ENCODE measurements around the gene ZNF497.
A peak's percentile ranks its signal among the peaks of the same experiment; 100 is the strongest.
"Not testable (repeated sequence)": the region's sequence is repeated elsewhere in the genome, so short reads cannot be mapped to it uniquely, and the experiment has no call there.

Gene ZNF497

DNA sequence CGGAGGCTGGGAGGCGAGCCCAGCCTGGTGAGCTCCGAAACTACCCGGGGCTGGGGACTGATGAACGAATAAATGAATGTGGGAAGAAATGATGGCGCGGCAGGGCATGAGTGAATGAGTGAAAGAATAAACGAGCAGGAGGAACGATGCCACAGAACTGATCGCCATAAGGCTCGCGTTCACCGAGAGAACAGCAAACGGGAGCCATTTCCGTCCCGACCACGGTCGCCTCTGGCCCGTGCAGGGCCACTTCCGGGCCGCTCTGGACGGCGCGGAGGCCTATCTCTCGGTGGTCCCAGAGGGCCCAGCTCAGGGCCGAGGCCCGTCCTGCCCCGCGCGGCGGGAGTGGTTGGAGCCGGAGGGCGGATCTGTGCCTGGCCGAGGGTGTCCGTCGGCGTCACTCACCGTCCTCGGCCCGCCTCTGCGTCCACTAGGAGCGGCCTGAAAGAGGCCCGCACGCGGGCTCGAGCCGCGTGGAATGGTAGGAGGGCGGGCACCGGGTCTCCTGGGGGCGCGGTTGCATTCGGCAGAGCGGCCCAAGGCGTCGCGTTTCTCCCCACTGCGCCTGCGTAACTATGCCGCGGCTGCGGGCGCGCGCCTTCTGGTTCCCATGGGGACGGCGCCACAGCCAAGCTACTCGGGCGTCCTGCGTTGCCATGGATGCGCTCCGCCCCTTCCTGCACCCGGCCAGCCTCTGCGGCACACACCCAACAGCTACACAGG, at the start of gene ZNF497:
Gene ZNF497 (minus strand): TSS at position 480 of the 723 bp plus-strand sequence. CDS start 5,116 bp downstream, outside the sequence.
- peak; percentile 94 for DNase-seq (ENCODE audit: low read depth)
- peak within 1 kb of the TSS; percentile 60 for H3K4me3 ChIP-seq (ENCODE audit: control insufficient read depth, low read depth, low read length)
- TF ChIP-seq, protein P1, sequence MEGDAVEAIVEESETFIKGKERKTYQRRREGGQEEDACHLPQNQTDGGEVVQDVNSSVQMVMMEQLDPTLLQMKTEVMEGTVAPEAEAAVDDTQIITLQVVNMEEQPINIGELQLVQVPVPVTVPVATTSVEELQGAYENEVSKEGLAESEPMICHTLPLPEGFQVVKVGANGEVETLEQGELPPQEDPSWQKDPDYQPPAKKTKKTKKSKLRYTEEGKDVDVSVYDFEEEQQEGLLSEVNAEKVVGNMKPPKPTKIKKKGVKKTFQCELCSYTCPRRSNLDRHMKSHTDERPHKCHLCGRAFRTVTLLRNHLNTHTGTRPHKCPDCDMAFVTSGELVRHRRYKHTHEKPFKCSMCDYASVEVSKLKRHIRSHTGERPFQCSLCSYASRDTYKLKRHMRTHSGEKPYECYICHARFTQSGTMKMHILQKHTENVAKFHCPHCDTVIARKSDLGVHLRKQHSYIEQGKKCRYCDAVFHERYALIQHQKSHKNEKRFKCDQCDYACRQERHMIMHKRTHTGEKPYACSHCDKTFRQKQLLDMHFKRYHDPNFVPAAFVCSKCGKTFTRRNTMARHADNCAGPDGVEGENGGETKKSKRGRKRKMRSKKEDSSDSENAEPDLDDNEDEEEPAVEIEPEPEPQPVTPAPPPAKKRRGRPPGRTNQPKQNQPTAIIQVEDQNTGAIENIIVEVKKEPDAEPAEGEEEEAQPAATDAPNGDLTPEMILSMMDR (conservative IDR thresholded peaks at IDR 0.05; ENCODE audit: control insufficient read depth, insufficient read depth, low read depth, low read length), result no peak

DNA sequence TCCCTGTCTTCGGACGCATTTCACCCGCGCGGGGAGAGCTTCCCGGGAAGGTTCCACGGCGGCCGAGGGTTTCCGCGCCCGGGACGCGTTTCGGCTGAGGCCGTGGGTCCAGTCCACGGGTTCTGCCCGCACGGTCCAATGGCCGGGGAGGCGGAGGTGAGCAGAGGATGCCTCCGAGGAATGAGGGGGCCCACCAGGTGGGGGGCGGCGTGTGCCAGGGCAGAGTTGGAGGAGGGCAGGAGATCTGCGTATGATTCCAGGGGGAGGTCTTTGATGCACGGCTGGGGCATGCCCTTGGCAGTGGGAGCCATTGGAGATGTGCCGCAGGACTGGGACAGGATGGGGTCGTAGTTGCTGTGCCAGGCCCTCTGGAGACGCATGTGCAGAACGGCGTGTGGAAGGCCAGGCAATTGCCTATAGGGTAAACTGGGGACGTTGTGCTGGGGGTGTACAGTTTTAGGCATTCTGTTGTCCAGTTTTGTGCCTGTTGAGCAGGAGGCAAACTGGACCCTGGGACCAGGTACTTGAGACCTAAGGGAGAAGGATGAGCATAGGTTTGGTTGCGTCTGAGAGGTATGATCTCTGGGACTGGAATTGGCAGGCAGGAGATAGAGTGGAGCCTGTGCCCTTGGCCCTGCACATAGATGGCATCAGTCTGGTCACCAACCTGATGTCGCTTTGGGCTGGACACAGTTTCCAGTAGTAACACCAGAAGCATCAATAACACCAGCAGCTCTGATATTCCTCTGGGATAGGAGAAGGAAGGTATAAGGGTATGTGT, 46.6 kb upstream of the ZNF497 start:
- peak overlapping the region; percentile 83 for H3K4me3 ChIP-seq (ENCODE audit: control insufficient read depth, low read depth, low read length)
- TF ChIP-seq, protein P1 (conservative IDR thresholded peaks at IDR 0.05; ENCODE audit: control insufficient read depth, insufficient read depth, low read depth, low read length), result no peak
- DNase-seq (ENCODE audit: low read depth), result peak; percentile 35

DNA sequence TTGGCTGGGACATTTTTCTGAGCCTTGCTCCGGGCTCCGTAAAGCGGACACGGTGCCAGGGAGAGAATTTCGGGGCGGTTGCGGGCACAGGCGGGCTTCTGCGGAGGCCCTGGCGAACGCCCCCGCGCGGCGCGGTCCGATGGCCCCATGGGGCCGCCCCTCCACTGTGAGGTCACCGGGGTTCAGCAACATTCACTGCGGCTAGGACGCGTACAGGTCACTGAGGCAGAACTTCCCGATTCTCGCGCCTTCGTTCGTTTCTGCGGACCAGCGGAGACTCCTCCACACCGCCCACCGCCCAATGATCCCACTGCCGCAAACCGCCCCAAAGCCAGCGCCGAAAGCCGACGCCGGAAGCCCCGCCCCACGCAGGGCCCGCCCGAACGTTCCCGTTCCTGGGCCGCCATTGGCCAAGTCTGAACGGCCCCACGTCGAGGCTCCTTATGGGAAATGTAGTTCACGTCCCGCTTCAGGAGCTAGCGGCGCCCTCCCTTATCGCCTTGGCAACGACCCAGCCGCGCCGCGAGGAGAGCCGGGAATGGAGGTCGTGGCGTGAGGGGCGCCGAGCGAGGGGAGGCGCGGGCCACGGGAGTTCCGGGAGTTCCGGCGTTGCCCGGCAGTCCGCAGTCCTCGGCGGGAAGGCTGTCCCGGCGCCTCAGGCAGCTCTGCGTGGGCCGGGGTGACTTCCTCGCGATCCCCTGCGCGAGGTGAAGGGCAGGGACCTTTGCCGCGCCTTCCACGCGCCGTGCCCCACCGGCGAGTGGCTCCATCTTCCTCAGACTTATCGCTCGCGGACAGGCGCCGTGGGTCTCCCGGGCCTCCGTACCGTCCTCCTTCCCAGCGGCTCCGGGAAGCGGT, 45.8 kb upstream of the ZNF497 start, which contains the start of gene ZNF584:
Gene ZNF584 (plus strand): TSS at position 498 of the 858 bp plus-strand sequence. CDS start 499 bp downstream, outside the sequence.
- DNase-seq (ENCODE audit: low read depth), result peak; percentile 91
- TF ChIP-seq, protein P1 (conservative IDR thresholded peaks at IDR 0.05; ENCODE audit: control insufficient read depth, insufficient read depth, low read depth, low read length), result no peak
- H3K4me3 ChIP-seq (ENCODE audit: control insufficient read depth, low read depth, low read length), result peak within 1 kb of the TSS; percentile 83

DNA sequence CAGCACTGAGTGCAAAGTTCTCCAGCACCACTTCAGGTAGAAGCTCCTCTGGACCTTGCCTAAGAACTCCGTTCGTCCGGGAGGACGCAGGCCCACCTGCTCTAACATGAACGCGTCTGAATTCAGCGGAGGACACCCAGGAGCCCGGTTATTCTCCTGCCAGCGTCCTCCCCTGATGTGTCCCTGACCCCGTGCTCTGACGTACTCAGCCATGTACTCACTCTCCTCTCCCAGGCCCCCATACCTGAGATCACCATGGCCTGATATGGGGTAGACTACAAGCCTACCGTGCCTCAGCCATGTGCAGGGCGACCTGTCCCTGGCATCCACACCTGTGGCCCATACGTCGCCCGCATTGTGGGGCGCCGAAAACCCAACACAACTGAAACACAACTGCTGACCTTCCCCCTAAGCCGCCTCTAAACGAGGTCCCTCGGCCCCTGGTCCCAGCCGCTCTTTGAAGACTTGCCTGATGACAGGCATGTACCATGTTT, 45.2 kb upstream of the ZNF497 start:
- TF ChIP-seq, protein P1 (conservative IDR thresholded peaks at IDR 0.05; ENCODE audit: control insufficient read depth, insufficient read depth, low read depth, low read length), result no peak
- DNase-seq (ENCODE audit: low read depth), result peak; percentile 47
- peak overlapping the region; percentile 83 for H3K4me3 ChIP-seq (ENCODE audit: control insufficient read depth, low read depth, low read length)

DNA sequence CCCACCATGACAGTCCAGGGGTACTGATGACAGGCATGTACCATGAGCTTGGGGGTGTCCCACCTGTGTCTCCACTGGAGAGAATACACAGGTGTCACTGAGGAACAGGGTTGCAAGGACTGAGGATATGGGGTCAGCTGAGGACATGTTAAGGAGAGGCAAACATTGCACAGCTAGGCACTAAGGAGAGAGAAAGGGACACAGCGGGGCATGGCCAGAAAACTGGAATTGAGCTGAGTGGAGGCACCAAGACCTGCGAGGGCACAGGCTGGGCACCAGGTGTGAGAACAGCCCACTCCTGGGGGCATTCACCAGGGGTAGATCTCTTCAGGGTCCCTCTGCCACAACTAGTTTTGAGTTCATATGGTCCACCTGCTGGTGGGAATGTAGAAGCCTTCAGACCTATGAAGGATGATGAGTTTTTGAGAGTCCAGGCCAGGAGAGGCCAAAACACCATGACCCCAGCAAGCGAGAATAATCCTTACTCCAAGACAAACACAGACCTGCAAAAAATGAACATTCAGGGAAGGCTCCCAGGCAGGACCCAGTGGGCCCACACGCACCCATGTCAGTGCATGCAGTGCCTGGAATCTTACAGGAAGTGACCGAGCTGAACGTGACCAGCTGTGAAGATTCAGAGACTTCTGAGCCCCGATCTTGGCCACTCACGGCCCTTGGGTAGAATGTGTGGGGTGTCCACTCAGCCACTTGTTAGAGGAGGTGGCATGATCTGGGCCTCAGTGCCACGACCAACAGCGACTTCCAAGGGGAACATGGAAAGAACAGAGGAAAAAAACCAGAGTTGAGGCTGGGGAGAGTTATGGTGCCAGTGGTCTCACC, 44.5 kb upstream of the ZNF497 start:
- TF ChIP-seq, protein P1 (conservative IDR thresholded peaks at IDR 0.05; ENCODE audit: control insufficient read depth, insufficient read depth, low read depth, low read length), result peak; percentile 42
- DNase-seq (ENCODE audit: low read depth), result peak; percentile 28
- peak overlapping the region; percentile 83 for H3K4me3 ChIP-seq (ENCODE audit: control insufficient read depth, low read depth, low read length)

DNA sequence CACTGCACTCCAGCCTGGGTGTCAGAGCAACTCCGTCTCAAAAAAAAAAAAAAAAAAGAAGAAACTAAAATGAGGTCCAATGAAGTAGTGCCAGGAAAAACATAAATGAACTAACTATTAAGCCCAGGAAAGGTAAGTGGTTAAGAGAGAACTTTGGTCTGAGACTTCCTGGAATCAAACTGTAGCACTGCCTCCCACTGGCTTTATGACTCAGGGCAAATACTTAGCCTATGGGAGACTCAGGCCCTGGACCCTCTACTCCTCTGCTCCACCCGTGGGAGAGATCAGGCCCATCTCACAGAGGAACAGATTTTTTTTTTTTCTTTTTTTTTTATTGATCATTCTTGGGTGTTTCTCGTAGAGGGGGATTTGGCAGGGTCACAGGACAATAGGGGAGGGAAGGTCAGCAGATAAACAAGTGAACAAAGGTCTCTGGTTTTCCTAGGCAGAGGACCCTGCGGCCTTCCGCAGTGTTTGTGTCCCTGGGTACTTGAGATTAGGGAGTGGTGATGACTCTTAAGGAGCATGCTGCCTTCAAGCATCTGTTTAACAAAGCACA, 41.4 kb upstream of the ZNF497 start:
- peak; percentile 15 for DNase-seq (ENCODE audit: low read depth)

More for the DNA sequence above, 41.4 kb upstream of the ZNF497 start:
- H3K4me3 ChIP-seq (ENCODE audit: control insufficient read depth, low read depth, low read length), result not testable (repeated sequence)

Measured in fibroblast of mammary gland (primary cell).